ENCODE results near the gene BMP7. TPM values are rescaled to one million over a fixed set of nuclear protein-coding genes. Genes with fewer than 3 reads are reported as not detected.

The BMP7 gene
- total and polyA plus RNA-seq, 2 of the 13 experiments (the other 11 are each of a cell fraction or from before 2014, with no cell fraction given), result not detected

- no peak for TF ChIP-seq PPARG (CRISPR knock-in tag; conservative IDR thresholded peaks at IDR 0.05)
- TF ChIP-seq MZF1 (CRISPR knock-in tag; IDR thresholded peaks at IDR 0.05; ENCODE audit: borderline replicate concordance), result no peak
- no peak for TF ChIP-seq ARHGAP35 (CRISPR knock-in tag; IDR thresholded peaks at IDR 0.05; ENCODE audit: borderline replicate concordance)
- TF ChIP-seq NFATC3 (CRISPR knock-in tag; IDR thresholded peaks at IDR 0.05), result no peak
- peak; percentile 75; the same call in 1 of the 2 replicates for TF ChIP-seq EZH2 (conservative IDR thresholded peaks at IDR 0.05; ENCODE audit: low read depth, low read length)
- no peak for TF ChIP-seq FOXC1 (CRISPR knock-in tag; IDR thresholded peaks at IDR 0.05; ENCODE audit: borderline replicate concordance)
- 0 out of 2 replicates have a peak, but pooled peaks have one; percentile 20 for TF ChIP-seq PATZ1 (CRISPR knock-in tag; IDR thresholded peaks at IDR 0.05)
- no peak for TF ChIP-seq MEIS1 (CRISPR knock-in tag; IDR thresholded peaks at IDR 0.05; ENCODE audit: borderline replicate concordance)
- no peak for TF ChIP-seq FOXK1 (CRISPR knock-in tag; IDR thresholded peaks at IDR 0.05; ENCODE audit: borderline replicate concordance, low read depth)
- 0 out of 2 replicates have a peak, but pooled peaks have one; percentile 33 for TF ChIP-seq MTF2 (CRISPR knock-in tag; IDR thresholded peaks at IDR 0.05; ENCODE audit: borderline replicate concordance)
- TF ChIP-seq, protein P1, sequence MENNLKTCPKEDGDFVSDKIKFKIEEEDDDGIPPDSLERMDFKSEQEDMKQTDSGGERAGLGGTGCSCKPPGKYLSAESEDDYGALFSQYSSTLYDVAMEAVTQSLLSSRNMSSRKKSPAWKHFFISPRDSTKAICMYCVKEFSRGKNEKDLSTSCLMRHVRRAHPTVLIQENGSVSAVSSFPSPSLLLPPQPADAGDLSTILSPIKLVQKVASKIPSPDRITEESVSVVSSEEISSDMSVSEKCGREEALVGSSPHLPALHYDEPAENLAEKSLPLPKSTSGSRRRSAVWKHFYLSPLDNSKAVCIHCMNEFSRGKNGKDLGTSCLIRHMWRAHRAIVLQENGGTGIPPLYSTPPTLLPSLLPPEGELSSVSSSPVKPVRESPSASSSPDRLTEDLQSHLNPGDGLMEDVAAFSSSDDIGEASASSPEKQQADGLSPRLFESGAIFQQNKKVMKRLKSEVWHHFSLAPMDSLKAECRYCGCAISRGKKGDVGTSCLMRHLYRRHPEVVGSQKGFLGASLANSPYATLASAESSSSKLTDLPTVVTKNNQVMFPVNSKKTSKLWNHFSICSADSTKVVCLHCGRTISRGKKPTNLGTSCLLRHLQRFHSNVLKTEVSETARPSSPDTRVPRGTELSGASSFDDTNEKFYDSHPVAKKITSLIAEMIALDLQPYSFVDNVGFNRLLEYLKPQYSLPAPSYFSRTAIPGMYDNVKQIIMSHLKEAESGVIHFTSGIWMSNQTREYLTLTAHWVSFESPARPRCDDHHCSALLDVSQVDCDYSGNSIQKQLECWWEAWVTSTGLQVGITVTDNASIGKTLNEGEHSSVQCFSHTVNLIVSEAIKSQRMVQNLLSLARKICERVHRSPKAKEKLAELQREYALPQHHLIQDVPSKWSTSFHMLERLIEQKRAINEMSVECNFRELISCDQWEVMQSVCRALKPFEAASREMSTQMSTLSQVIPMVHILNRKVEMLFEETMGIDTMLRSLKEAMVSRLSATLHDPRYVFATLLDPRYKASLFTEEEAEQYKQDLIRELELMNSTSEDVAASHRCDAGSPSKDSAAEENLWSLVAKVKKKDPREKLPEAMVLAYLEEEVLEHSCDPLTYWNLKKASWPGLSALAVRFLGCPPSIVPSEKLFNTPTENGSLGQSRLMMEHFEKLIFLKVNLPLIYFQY (CRISPR knock-in tag; IDR thresholded peaks at IDR 0.05; ENCODE audit: borderline replicate concordance), result no peak
- no peak for TF ChIP-seq ZNF44 (CRISPR knock-in tag; IDR thresholded peaks at IDR 0.05)
- TF ChIP-seq, protein P2, sequence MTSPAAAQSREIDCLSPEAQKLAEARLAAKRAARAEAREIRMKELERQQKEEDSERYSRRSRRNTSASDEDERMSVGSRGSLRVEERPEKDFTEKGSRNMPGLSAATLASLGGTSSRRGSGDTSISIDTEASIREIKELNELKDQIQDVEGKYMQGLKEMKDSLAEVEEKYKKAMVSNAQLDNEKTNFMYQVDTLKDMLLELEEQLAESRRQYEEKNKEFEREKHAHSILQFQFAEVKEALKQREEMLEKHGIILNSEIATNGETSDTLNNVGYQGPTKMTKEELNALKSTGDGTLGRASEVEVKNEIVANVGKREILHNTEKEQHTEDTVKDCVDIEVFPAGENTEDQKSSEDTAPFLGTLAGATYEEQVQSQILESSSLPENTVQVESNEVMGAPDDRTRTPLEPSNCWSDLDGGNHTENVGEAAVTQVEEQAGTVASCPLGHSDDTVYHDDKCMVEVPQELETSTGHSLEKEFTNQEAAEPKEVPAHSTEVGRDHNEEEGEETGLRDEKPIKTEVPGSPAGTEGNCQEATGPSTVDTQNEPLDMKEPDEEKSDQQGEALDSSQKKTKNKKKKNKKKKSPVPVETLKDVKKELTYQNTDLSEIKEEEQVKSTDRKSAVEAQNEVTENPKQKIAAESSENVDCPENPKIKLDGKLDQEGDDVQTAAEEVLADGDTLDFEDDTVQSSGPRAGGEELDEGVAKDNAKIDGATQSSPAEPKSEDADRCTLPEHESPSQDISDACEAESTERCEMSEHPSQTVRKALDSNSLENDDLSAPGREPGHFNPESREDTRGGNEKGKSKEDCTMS (CRISPR knock-in tag; conservative IDR thresholded peaks at IDR 0.05), result no peak
- TF ChIP-seq CHCHD3 (CRISPR knock-in tag; IDR thresholded peaks at IDR 0.05), result no peak
- TF ChIP-seq SOX13 (IDR thresholded peaks at IDR 0.05), result no peak
- TF ChIP-seq SOX13 (CRISPR knock-in tag; conservative IDR thresholded peaks at IDR 0.05 in 1 of 2, IDR thresholded peaks at IDR 0.05 in 1 of 2), result no peak
- TF ChIP-seq NRL (CRISPR knock-in tag; IDR thresholded peaks at IDR 0.05; ENCODE audit: borderline replicate concordance), result no peak
- TF ChIP-seq KLF16 (CRISPR knock-in tag; IDR thresholded peaks at IDR 0.05), result no peak
Observed at GRCh38 chr20:57266291-57267157, at the start of gene BMP7 (continued).
